Left ventricle myocardium superior (tissue), 1 donor: ENCODE measurements around the gene PGA5. TPM values are rescaled to one million over a fixed set of nuclear protein-coding genes. Genes with fewer than 3 reads are reported as not detected.

Experiments
- ATAC-seq: fragments of 200-7000 bp; cut with Tn5 transposase; one replicate; pipeline ENCODE4 v1.9.1; 2020; ENCODE audit warnings: mild to moderate bottlenecking, moderate library complexity
- DNase-seq: peaks from one replicate; pipeline ENCODE4 v3.0.0-alpha.2; 2020
- intact Hi-C: fragments of 100-400 bp; cut with micrococcal nuclease; formaldehyde crosslinking; loops from one replicate; pipeline ENCODE4 v1.11.0; 2022
- total RNA-seq: library from RNA; stranded (reverse); fragmentation: NEBNext Ultra II Directional; extraction: Animal tissue kit (Norgen Biotek cat#: 25700); gene quantifications from one replicate; pipeline ENCODE4 v1.2.1, GENCODE V29; 2021
- donor health status: DM: no; HTN: yes; CAD: no; lungs with severe emphysema.

Gene PGA5
- total RNA-seq, 1 donor from 2014 or later, result 0.40 TPM

GRCh38 chr11:61283613-61284012, 42.6 kb downstream of the PGA5 start:
- ATAC-seq (no peak), DNase-seq (no peak)
- intact Hi-C loops, result no loop called here

DNA sequence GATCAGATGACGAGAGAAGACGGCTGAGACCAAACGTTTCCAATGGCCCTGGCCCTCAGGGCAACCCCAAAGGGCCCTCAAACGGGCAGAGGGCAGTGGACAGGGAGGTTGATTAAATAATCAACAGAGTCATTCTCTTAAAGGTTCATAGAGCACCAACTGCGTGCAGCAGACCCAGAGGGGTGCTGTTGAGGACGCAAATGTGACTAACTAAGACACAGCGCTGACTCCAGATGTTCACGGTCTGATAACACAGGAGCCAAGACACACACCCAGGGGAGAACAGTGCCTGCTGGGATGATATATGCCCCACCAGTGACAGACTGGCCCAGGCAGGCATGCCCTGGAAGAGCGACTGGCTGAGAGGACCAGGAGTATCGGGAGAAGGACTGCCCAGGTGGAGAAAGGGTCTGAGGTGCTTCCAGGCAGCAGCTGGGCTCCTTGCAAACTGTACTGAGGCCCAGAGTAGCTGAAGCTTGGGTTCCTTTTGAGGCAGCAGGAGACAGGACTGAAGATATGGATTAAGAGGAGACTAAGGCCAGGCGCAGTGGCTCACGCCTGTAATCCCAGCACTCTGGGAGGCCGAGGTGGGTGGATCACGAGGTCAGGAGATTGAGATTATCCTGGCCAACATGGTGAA, 46.5 kb downstream of the PGA5 start:
- DNase-seq (no peak), ATAC-seq (no peak)
- intact Hi-C loops, result no loop called here

DNA sequence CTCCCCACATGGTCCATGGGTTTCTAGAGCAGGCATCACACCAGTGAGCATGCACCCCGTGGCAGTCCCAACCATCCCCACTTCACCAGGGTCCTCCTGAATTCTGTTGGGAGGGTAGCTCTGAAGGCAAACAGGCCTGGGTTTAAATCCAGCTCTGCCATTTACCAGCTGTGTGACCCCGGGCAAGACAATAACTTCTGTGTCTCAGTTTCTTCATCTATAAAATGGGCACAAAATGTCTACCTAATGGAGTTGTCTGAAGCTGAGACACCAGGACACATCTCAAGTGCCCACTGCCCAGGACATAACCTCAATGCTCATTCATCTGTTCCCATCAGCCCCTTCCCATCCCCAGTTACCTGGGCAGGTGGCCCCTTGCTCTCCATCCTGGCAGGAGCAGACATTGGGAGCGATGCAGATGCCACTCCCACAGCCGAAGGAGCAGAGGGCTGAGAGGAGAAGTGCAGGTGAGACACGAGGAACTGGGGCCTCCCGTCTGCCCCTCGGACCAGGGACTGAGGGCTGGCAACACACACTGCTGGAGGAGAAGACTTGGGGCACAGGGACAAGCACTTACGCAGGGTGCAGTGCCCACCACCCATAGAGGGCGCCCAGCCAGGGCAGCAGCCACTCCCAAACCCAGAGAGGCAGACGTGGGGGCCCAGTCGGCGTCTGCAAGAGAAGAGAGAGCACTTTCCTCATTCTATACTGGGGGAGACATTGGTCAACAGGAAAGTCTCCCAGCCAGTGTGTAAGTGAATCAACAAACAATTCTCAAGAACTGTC, 50.1 kb downstream of the PGA5 start:
- no peak for DNase-seq

GRCh38 chr11:61292356-61292755, 51.4 kb downstream of the PGA5 start:
- no peak for ATAC-seq
- no peak for DNase-seq
- intact Hi-C loops, result no loop called here

More for the DNA sequence above, 50.1 kb downstream of the PGA5 start:
- ATAC-seq, result no peak
- intact Hi-C loops, result no loop called here

GRCh38 chr11:61293867-61294716, 53.1 kb downstream of the PGA5 start:
- ATAC-seq, result peak; percentile 68
- peak; percentile 77 for DNase-seq
- intact Hi-C loops, result no loop called here

DNA sequence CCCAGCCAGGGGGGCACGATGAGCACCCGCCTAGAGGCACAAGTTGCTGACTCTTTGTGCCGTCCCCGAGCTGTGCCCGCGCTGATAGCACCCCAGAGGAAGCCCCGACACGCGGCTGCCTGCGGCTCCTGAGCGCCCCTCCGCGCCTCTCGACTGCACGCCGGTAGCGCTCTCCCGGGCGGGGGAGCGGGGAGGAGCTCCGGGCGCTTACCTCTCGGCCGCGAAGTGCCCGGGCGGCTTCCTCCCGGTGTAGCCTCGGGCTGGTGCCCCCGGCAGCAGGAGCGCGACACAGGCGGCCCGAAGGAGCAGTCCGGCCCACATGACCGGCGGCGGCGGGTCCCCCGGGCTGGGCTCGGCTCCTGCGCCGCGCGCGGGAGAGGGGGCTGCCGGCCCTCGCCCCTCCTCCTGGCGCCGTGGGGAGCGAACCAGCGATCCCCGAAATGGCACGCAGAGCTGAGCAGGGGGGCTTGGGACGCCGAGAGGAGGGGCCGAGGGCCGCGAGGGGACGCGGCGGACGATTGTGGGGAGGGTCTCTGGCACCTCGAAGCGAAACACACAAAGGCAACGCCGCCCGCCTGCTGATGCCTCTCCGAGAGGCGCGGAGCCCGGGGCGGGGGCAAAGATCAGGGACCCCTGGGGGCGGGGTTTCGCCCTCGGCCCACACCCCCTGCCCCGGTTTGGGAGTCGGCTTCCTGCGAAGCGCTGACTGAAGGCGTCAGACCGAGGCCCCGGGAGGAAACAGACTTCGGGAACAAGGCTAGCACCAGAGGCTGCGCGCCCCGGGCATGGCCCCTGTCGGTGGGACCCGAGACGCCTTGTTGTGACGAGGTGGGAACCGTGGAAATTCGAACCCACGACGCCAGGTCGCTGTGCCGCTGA, 54.0 kb downstream of the PGA5 start, which contains the start of gene VWCE:
VWCE (minus strand) TSS at position 600 of the 879 bp plus-strand sequence; CDS start at position 321, 279 bp downstream.
- ATAC-seq (peak; percentile 77), DNase-seq (peak; percentile 73)
- intact Hi-C loops, result no loop called here

DNA sequence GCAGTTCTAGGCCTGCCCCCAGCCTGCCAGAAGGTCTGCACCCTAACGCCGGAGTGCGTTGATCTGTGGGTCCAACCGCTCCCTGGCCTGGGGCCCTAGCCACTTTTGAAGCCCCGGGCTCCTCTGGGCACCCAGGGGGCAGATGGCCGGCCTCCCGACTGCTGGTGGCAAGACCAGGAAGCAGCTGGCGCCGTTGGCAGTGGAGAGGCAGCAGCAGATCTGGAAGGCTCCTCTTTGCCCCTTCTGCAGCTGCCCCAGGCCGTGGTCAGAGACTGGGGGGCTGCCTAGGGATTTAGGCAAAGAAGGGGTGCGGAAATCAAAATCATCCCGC, 54.6 kb downstream of the PGA5 start:
- ATAC-seq (no peak), DNase-seq (no peak)
- intact Hi-C loops, result no loop called here

DNA sequence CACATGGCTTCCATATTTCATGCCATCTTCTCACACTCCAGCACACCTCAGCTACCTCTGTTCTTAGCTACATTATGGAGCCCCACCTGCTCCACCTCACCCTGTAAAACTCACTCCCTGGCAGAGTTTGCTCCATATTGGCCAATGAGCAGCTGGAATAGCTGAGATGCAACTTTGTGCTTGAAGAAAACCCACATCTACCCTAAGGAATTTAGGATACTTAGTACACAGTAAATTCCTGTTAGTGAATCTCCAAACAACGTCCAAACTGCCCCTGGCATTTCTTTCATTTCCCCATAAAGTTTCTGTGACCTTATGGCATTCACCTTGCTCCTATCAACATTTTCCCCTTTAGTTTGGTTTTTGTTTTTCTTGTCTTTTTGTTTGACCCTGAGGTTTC, 56.4 kb downstream of the PGA5 start:
- DNase-seq, result no peak
- no peak for ATAC-seq
- intact Hi-C loops, result no loop called here

- intact Hi-C loops, result no loop called here
- no peak for DNase-seq
- peak; percentile 51 for ATAC-seq
Measured at GRCh38 chr11:61297746-61298145, 56.8 kb downstream of the PGA5 start.

DNA sequence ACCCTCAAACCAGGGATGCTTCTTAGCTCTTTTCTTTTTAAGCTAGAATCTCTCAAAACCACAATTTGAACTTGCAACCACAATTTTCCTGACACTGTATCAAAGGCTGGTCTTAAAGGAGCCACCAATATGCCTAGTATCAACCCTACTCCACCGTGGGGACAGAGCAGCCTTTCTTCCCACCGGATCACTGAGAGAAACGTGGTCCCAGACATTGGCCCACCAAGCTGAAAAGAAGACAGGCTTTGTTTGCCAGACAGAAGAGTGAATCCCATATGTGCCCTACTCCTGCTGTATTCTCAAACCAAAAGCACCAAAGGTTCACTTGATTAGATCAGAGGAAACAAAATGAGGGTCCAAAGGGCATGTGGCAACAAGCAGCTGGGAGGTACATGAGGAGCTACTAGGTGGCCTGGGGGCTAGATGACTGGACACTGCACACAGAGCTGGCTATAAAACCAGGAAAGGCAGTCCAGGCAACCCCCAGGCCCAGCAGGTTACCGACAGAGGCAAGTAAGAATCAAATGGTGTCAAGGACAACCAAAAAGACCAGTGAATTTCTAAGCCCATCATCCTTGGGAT, 57.8 kb downstream of the PGA5 start:
- DNase-seq (no peak), ATAC-seq (no peak)
- intact Hi-C loops, result no loop called here

Other genes with a start within 250 kb of the PGA5 start
- gene CD5, start 138.7 kb upstream of the PGA5 start, total RNA-seq, result 0.07 TPM
- 15.8 TPM for gene VPS37C, start 79.7 kb upstream of the PGA5 start, total RNA-seq
- not detected for gene PGA3, start 37.7 kb upstream of the PGA5 start, total RNA-seq
- 0.47 TPM for gene PGA4, start 18.8 kb upstream of the PGA5 start, total RNA-seq
- 0.94 TPM for gene VWCE, start 54.1 kb downstream of the PGA5 start, total RNA-seq
- 126 TPM for gene DDB1, start 91.9 kb downstream of the PGA5 start, total RNA-seq
- gene TKFC, start 92.1 kb downstream of the PGA5 start, total RNA-seq, result 12.8 TPM
- 10.9 TPM for gene CYB561A3, start 120.7 kb downstream of the PGA5 start, total RNA-seq
- gene TMEM138, start 121.2 kb downstream of the PGA5 start, total RNA-seq, result 16.1 TPM
- gene TMEM216, start 151.4 kb downstream of the PGA5 start, total RNA-seq, result 4.8 TPM
- 41.5 TPM for gene CPSF7, start 188.8 kb downstream of the PGA5 start, total RNA-seq
- gene SDHAF2, start 188.9 kb downstream of the PGA5 start, total RNA-seq, result 32.6 TPM